ENCODE results near the gene GPR143.

- TF ChIP-seq CTCF (IDR thresholded peaks at IDR 0.05) (no peak), EP300 (IDR thresholded peaks at IDR 0.05) (no peak)
These were observed 18.0 kb downstream of the GPR143 start for GRCh38 chrX:9747644-9748043.

Measured in ovary (tissue), 3 donors.